ENCODE results near the gene ALDH1A2.
"Not testable (repeated sequence)": the region's sequence is repeated elsewhere in the genome, so short reads cannot be mapped to it uniquely, and the experiment has no call there.

The ALDH1A2 gene

GRCh38 chr15:58053315-58054153 is 12.0 kb downstream of the ALDH1A2 start:
- no peak overlapping the region for H3K4me3 ChIP-seq (ENCODE audit: low read depth, low read length)
- no peak for DNase-seq (ENCODE audit: low read depth)
- TF ChIP-seq CTCF (conservative IDR thresholded peaks at IDR 0.05; ENCODE audit: low read depth, low read length) = no peak

- TF ChIP-seq CTCF (conservative IDR thresholded peaks at IDR 0.05; ENCODE audit: low read depth, low read length) = no peak
- DNase-seq (ENCODE audit: low read depth) = no peak
- H3K4me3 ChIP-seq (ENCODE audit: low read depth, low read length) = no peak overlapping the region
These were observed 13.2 kb downstream of the ALDH1A2 start for GRCh38 chr15:58052334-58052733.

GRCh38 chr15:58049520-58050227 is 15.8 kb downstream of the ALDH1A2 start:
- TF ChIP-seq CTCF (conservative IDR thresholded peaks at IDR 0.05; ENCODE audit: low read depth, low read length) = no peak
- no peak for DNase-seq (ENCODE audit: low read depth)
- H3K4me3 ChIP-seq (ENCODE audit: low read depth, low read length) = no peak overlapping the region

- no peak overlapping the region for H3K4me3 ChIP-seq (ENCODE audit: low read depth, low read length)
- no peak for TF ChIP-seq CTCF (conservative IDR thresholded peaks at IDR 0.05; ENCODE audit: low read depth, low read length)
- no peak for DNase-seq (ENCODE audit: low read depth)
These were observed 17.2 kb downstream of the ALDH1A2 start for GRCh38 chr15:58048261-58048660.

GRCh38 chr15:58047149-58047548 is 18.4 kb downstream of the ALDH1A2 start:
- no peak overlapping the region for H3K4me3 ChIP-seq (ENCODE audit: low read depth, low read length)
- no peak for DNase-seq (ENCODE audit: low read depth)
- TF ChIP-seq CTCF (conservative IDR thresholded peaks at IDR 0.05; ENCODE audit: low read depth, low read length) = no peak

GRCh38 chr15:58046467-58046866 is 19.0 kb downstream of the ALDH1A2 start:
- TF ChIP-seq CTCF (conservative IDR thresholded peaks at IDR 0.05; ENCODE audit: low read depth, low read length) = no peak
- no peak overlapping the region for H3K4me3 ChIP-seq (ENCODE audit: low read depth, low read length)
- no peak for DNase-seq (ENCODE audit: low read depth)

GRCh38 chr15:58045376-58045775 is 20.1 kb downstream of the ALDH1A2 start:
- H3K4me3 ChIP-seq (ENCODE audit: low read depth, low read length); DNase-seq (ENCODE audit: low read depth): not testable (repeated sequence)

All from choroid plexus epithelial cell (primary cell).